GM06990 (cell line): ENCODE data around the gene NAP1L5.

Experiments used
- DNase-seq: peaks from one replicate; pipeline ENCODE4 v3.0.0-alpha.2; 2011; ENCODE audit not compliant: insufficient read length; ENCODE audit errors: extremely low read depth
- H3K27me3 ChIP-seq: replicated peaks from 2 replicates; pipeline ENCODE4 v1.6.0; 2011; ENCODE audit warnings: low read length; ENCODE audit not compliant: control insufficient read depth, insufficient read depth
- H3K36me3 ChIP-seq: 2 replicates; pipeline ENCODE4 v1.5.1; 2011; ENCODE audit warnings: low read length; ENCODE audit not compliant: control insufficient read depth, insufficient read depth
- H3K4me3 ChIP-seq: replicated peaks from 2 replicates; pipeline ENCODE4 v1.5.1; 2011; ENCODE audit warnings: low read depth, mild to moderate bottlenecking, control low read depth, low read length
- TF ChIP-seq, protein P1 (sequence below): IDR thresholded peaks from 2 replicates; pipeline ENCODE4 v1.5.1; 2011; ENCODE audit warnings: low read length, control low read depth, mild to moderate bottlenecking, inconsistent platforms; ENCODE audit not compliant: insufficient read depth, poor library complexity, severe bottlenecking

Gene NAP1L5

DNA sequence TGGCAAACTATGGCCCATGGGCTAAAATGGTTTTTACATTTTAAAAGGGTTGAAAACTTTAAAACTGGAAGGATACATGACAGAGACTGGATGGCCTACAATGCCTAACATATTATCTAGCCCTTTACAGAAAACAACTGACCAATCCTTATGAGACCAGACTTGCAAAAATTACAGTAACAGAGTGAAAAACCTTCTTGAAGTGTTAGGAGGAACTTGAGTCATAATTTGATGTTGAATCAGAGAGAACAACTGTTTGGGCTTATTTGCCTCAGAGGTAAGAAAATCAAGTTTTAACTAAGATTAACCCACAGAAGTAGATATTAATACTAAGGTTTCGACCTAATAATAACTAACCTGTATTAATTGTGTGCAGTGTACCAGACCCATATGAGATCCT lies 12.4 kb upstream of the NAP1L5 start:
- TF ChIP-seq, protein P1, sequence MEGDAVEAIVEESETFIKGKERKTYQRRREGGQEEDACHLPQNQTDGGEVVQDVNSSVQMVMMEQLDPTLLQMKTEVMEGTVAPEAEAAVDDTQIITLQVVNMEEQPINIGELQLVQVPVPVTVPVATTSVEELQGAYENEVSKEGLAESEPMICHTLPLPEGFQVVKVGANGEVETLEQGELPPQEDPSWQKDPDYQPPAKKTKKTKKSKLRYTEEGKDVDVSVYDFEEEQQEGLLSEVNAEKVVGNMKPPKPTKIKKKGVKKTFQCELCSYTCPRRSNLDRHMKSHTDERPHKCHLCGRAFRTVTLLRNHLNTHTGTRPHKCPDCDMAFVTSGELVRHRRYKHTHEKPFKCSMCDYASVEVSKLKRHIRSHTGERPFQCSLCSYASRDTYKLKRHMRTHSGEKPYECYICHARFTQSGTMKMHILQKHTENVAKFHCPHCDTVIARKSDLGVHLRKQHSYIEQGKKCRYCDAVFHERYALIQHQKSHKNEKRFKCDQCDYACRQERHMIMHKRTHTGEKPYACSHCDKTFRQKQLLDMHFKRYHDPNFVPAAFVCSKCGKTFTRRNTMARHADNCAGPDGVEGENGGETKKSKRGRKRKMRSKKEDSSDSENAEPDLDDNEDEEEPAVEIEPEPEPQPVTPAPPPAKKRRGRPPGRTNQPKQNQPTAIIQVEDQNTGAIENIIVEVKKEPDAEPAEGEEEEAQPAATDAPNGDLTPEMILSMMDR: no peak
- DNase-seq: no peak
- H3K36me3 ChIP-seq: no peaks in the 10 kb centered on the region
- no peak overlapping the region for H3K4me3 ChIP-seq
- no peaks in the 10 kb centered on the region for H3K27me3 ChIP-seq

DNA sequence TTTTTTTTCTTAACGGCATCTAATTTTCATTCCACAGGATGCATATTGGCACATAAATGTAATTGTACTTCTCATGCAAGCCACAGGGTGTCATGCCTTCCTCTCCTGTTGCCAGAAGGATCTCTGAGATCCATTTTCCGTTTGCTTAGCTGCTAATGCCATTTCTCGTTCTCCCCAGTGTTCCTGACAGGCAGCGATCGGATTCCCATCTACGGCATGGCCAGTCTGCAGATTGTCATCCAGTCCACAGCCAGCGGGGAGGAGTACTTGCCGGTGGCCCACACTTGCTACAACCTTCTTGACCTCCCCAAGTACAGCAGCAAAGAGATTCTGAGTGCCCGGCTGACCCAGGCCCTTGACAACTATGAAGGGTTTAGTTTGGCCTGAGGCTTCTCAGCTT lies 8.9 kb upstream of the NAP1L5 start:
- Histone ChIP-seq H3K36me3 (no peaks in the 10 kb centered on the region; the same call in 1 of the 2 replicates), H3K4me3 (no peak overlapping the region), H3K27me3 (no peaks in the 10 kb centered on the region)
- no peak for DNase-seq
- TF ChIP-seq, protein P1: peak; percentile 6

DNA sequence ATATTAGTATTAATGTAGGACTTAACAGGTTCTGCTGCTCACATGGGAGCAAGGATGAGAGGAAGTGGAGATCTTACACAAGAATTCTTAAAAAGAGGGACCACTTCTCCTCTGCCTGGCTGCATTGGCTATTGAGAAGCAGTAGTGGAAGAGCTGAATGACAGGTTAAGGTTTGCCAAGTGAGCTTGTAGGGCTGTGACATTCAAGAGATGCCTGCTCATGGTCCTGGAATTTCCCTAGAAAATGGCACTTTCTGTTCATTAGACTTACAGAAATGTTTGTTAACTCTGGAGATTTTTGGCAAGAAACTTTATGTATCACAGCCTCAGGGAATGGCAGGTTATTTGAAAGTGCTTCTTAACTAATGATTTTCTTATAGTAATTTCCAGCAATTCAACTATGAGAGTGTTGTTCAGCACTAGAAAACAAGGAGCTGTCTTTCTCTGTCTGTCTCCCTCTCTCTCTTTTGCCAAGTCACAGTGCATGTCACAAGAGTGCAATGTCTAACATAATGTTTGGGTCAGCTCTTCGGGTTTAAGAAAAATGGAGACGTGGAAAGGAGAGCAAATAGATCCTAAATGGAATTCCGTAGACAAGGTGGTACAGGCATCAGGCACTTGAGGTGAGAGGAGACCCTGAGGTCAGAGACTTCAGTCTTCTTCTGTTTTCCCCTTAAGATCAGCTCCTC lies 8.3 kb upstream of the NAP1L5 start:
- Histone ChIP-seq H3K36me3 (no peaks in the 10 kb centered on the region; the same call in 1 of the 2 replicates), H3K27me3 (no peaks in the 10 kb centered on the region), H3K4me3 (no peak overlapping the region)
- no peak for DNase-seq
- TF ChIP-seq, protein P1: no peak

DNA sequence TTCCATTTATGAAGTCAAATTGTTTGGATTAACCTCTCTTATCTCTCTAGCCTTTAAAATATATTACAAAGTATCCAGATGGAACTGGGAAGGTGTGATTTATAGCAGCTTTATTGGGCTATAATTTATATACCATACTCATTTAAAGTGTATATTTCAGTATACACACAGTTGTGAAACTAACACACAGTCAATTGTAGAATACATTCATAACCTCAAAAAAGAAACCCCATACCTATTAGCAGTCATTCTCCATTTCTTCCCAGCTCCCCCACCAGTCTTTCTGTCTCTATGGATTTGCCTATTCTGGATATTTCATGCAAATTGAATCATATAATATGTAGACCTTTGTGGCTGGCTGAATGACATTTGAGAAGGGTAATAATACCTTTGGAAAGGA lies 7.6 kb upstream of the NAP1L5 start:
- TF ChIP-seq, protein P1: no peak
- DNase-seq: no peak

DNA sequence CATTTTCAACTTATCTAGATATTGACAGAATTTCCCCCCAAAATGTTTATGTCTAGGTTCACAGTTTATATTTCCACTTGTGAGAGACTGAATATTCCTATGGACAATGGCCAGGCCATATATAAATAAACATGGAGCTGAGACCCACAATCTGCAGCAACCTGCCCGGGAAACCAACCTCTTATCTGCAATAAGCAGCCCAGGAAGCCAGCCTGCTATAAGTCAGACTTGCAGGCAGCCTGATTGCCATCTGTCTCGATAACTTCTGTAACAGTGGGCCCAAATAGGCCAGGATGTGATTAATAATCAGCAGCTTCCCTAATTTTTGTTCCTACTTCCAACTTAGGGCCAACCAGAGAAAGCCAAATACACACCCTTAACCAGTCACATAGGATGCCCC lies 5.2 kb upstream of the NAP1L5 start:
- Histone ChIP-seq H3K36me3 (no peaks in the 10 kb centered on the region; the same call in 1 of the 2 replicates), H3K27me3 (no peaks in the 10 kb centered on the region), H3K4me3 (no peak overlapping the region)
- TF ChIP-seq, protein P1: no peak
- DNase-seq: no peak

More for the DNA sequence above, 7.6 kb upstream of the NAP1L5 start:
- H3K4me3 ChIP-seq: no peak overlapping the region
- H3K36me3 ChIP-seq: no peaks in the 10 kb centered on the region; the same call in 1 of the 2 replicates
- H3K27me3 ChIP-seq: no peaks in the 10 kb centered on the region
